H1 (cell line): ENCODE data around the gene ATG16L2. TPM values are rescaled to one million over a fixed set of nuclear protein-coding genes. Genes with fewer than 3 reads are reported as not detected.

Source experiments
- CTCF ChIA-PET: fragments of 300-600 bp; sonication (Branson Sonifier 250); formaldehyde crosslinking; loops from one replicate; lab custom pipeline; 2021; ENCODE audit not compliant: partially characterized antibody; lab: Charles Lee
- POLR2A ChIA-PET: fragments of 300-600 bp; sonication (Branson Sonifier 250); formaldehyde crosslinking; loops from one replicate; lab custom pipeline; 2021; ENCODE audit warnings: inconsistent platforms; ENCODE audit not compliant: partially characterized antibody; lab: Charles Lee
- DNase-seq, 2 experiments: peaks; one replicate each; pipeline versions ENCODE4 v3.0.0 to v3.0.0-alpha.2; 2010 to 2022; ENCODE audit warnings: low spot score in 2 of 2, low read depth in 1 of 2, mixed read lengths in 1 of 2
- FAIRE-seq: peaks from 2 replicates; lab custom pipeline; 2011; peaks lifted over from hg19 to GRCh38; lab: Jason Lieb, UNC
- H2AFZ ChIP-seq: 2 replicates; pipeline ENCODE4 v1.8.1; 2012; ENCODE audit warnings: low read length, inconsistent platforms
- H2AK5ac ChIP-seq: 2 replicates; pipeline ENCODE4 v1.6.1; 2013; ENCODE audit warnings: low read depth, low read length
- H2BK120ac ChIP-seq: replicated peaks from 2 replicates; pipeline ENCODE3; 2013; ENCODE audit warnings: low read depth, low read length, inconsistent platforms
- H2BK12ac ChIP-seq: 2 replicates; pipeline ENCODE4 v1.6.1; 2013; ENCODE audit warnings: low read depth, low read length
- H2BK15ac ChIP-seq: 2 replicates; pipeline ENCODE4 v1.6.1; 2013; ENCODE audit warnings: low read length
- H2BK20ac ChIP-seq: 2 replicates; pipeline ENCODE4 v1.6.1; 2013; ENCODE audit warnings: low read length
- H2BK5ac ChIP-seq: 2 replicates; pipeline ENCODE4 v1.6.1; 2013; ENCODE audit warnings: low read depth, low read length
- H3K14ac ChIP-seq: 2 replicates; pipeline ENCODE4 v1.6.1; 2013; ENCODE audit warnings: inconsistent platforms; ENCODE audit not compliant: insufficient read length
- H3K18ac ChIP-seq: 2 replicates; pipeline ENCODE4 v1.6.1; 2013; ENCODE audit warnings: low read length; ENCODE audit errors: extremely low read depth
- H3K23ac ChIP-seq: 2 replicates; pipeline ENCODE4 v1.6.1; 2013; ENCODE audit warnings: inconsistent platforms; ENCODE audit not compliant: insufficient read length
- H3K23me2 ChIP-seq: 2 replicates; pipeline ENCODE4 v1.6.1; 2013; ENCODE audit warnings: low read depth, low read length
- H3K27ac ChIP-seq: 2 replicates; pipeline ENCODE4 v1.6.1; 2011; ENCODE audit warnings: low read depth, low read length, inconsistent platforms
- H3K27me3 ChIP-seq, 4 experiments: replicated peaks in 1 of 4; 1 replicate in 1 of 4; 2 replicates in 3 of 4; pipeline versions ENCODE4 v1.6.1 to v1.8.1; 2011 to 2013; ENCODE audit warnings: low read length in 3 of 4, mild to moderate bottlenecking in 3 of 4, inconsistent platforms in 2 of 4, mixed read lengths in 2 of 4, moderate library complexity in 1 of 4; ENCODE audit not compliant: control insufficient read depth in 3 of 4, insufficient read depth in 3 of 4; ENCODE audit errors: extremely low read depth in 1 of 4
- H3K36me3 ChIP-seq, 4 experiments: 2 replicates each; pipeline versions ENCODE4 v1.6.1 to v1.8.1; 2011 to 2013; ENCODE audit warnings: mild to moderate bottlenecking in 4 of 4, low read length in 3 of 4, moderate library complexity in 2 of 4, control low read depth in 1 of 4, inconsistent platforms in 1 of 4; ENCODE audit not compliant: insufficient read depth in 4 of 4, control insufficient read depth in 2 of 4
- H3K4ac ChIP-seq: replicated peaks from 2 replicates; pipeline ENCODE3; 2013; ENCODE audit warnings: low read length, low read depth, mixed read lengths, inconsistent platforms; ENCODE audit not compliant: insufficient read length
- H3K4me1 ChIP-seq, 4 experiments: replicated peaks in 1 of 4; 1 replicate in 1 of 4; 2 replicates in 3 of 4; pipeline versions ENCODE4 v1.6.1 to v1.8.1; 2011 to 2013; ENCODE audit warnings: low read length in 3 of 4, inconsistent platforms in 2 of 4, mixed read lengths in 1 of 4; ENCODE audit not compliant: insufficient read depth in 4 of 4, control insufficient read depth in 3 of 4
- H3K4me2 ChIP-seq, 2 experiments: 2 replicates each; pipeline versions ENCODE4 v1.6.1 to v1.8.1; 2011 to 2013; ENCODE audit warnings: low read depth in 2 of 2, low read length in 2 of 2, control low read depth in 1 of 2, inconsistent platforms in 1 of 2, mild to moderate bottlenecking in 1 of 2; ENCODE audit not compliant: insufficient read depth in 1 of 2
- H3K4me3 ChIP-seq, 4 experiments: fragments of 200-600, 300-600 bp in 1 of 4; sonication (generic), shearing (Covaris generic), sonication (Bioruptor Twin) in 1 of 4; 2 replicates each; pipeline versions ENCODE4 v1.5.1 to v1.8.1; 2011 to 2016; ENCODE audit warnings: low read length in 4 of 4, low read depth in 3 of 4, control low read depth in 2 of 4, inconsistent platforms in 2 of 4, mild to moderate bottlenecking in 2 of 4, mixed read lengths in 1 of 4, moderate library complexity in 1 of 4; ENCODE audit not compliant: insufficient read depth in 2 of 4; ENCODE audit errors: extremely low read depth in 1 of 4
- H3K56ac ChIP-seq: replicated peaks from 2 replicates; pipeline ENCODE3; 2013; ENCODE audit warnings: low read depth, mild to moderate bottlenecking, mixed read lengths, low read length, inconsistent platforms; ENCODE audit not compliant: insufficient read length
- H3K79me1 ChIP-seq: 2 replicates; pipeline ENCODE4 v1.6.1; 2013; ENCODE audit warnings: low read depth, low read length, control low read depth
- H3K79me2 ChIP-seq, 2 experiments: 2 replicates each; pipeline versions ENCODE4 v1.6.1 to v1.8.1; 2012 to 2013; ENCODE audit warnings: low read length in 2 of 2, mild to moderate bottlenecking in 2 of 2, inconsistent platforms in 1 of 2; ENCODE audit not compliant: insufficient read depth in 2 of 2, control insufficient read depth in 1 of 2
- H3K9ac ChIP-seq, 4 experiments: replicated peaks in 1 of 4; 1 replicate in 1 of 4; 2 replicates in 3 of 4; pipeline versions ENCODE4 v1.6.1 to v1.8.1; 2011 to 2013; ENCODE audit warnings: low read depth in 3 of 4, low read length in 3 of 4, control low read depth in 2 of 4, mild to moderate bottlenecking in 2 of 4, moderate library complexity in 2 of 4, inconsistent platforms in 1 of 4; ENCODE audit errors: extremely low read depth in 1 of 4
- H3K9me3 ChIP-seq, 2 experiments: 2 replicates each; pipeline versions ENCODE4 v1.6.1 to v1.8.1; 2012 to 2013; ENCODE audit warnings: mild to moderate bottlenecking in 2 of 2, moderate library complexity in 2 of 2, control low read depth in 1 of 2, inconsistent platforms in 1 of 2, low read depth in 1 of 2, low read length in 1 of 2, mixed read lengths in 1 of 2; ENCODE audit not compliant: insufficient read depth in 2 of 2
- H4K20me1 ChIP-seq, 2 experiments: replicated peaks in 1 of 2; 2 replicates each; pipeline versions ENCODE3 to v1.8.1; 2011 to 2013; ENCODE audit warnings: inconsistent platforms in 2 of 2, low read length in 2 of 2, mild to moderate bottlenecking in 1 of 2; ENCODE audit not compliant: insufficient read depth in 2 of 2, control insufficient read depth in 1 of 2
- H4K5ac ChIP-seq: 2 replicates; pipeline ENCODE4 v1.6.1; 2013; ENCODE audit warnings: low read length, low read depth, mixed read lengths, inconsistent platforms; ENCODE audit not compliant: insufficient read length
- H4K8ac ChIP-seq: 2 replicates; pipeline ENCODE4 v1.8.0; 2013; ENCODE audit warnings: mild to moderate bottlenecking, moderate library complexity, low read length, inconsistent platforms; ENCODE audit not compliant: insufficient read depth; ENCODE audit errors: extremely low read depth
- H4K91ac ChIP-seq: replicated peaks from 2 replicates; pipeline ENCODE3; 2013; ENCODE audit warnings: low read length, mixed read lengths, inconsistent platforms; ENCODE audit not compliant: insufficient read length
- BRCA1 ChIP-seq: IDR thresholded peaks from 2 replicates; pipeline ENCODE4 v1.6.1; 2012; ENCODE audit warnings: low read depth, low read length, improper control_type of control experiment
- CTCF ChIP-seq, 3 experiments: IDR thresholded peaks; 1 replicate in 2 of 3; 2 replicates in 1 of 3; pipeline versions ENCODE4 v1.5.1 to v1.6.1; 2011; ENCODE audit warnings: low read length in 3 of 3, mild to moderate bottlenecking in 3 of 3, inconsistent platforms in 2 of 3, low read depth in 1 of 3, moderate library complexity in 1 of 3; ENCODE audit not compliant: insufficient read depth in 1 of 3; ENCODE audit errors: control extremely low read depth in 1 of 3
- FOSL1 ChIP-seq: IDR thresholded peaks from 2 replicates; pipeline ENCODE4 v1.6.1; 2011; ENCODE audit warnings: mild to moderate bottlenecking, low read depth, low read length, moderate library complexity; ENCODE audit not compliant: insufficient read depth
- GABPA ChIP-seq: IDR thresholded peaks from 2 replicates; pipeline ENCODE4 v1.6.1; 2011; ENCODE audit warnings: mild to moderate bottlenecking, low read length, moderate library complexity, borderline replicate concordance; ENCODE audit not compliant: insufficient read depth
- KDM4A ChIP-seq: IDR thresholded peaks from one replicate; pipeline ENCODE4 v1.7.1; 2012; ENCODE audit warnings: low read depth, mild to moderate bottlenecking, moderate library complexity, low read length, inconsistent platforms; ENCODE audit not compliant: severe bottlenecking
- PHF8 ChIP-seq: fragments of 200-600 bp; sonication (generic); conservative IDR thresholded peaks from 2 replicates; pipeline ENCODE4 v1.7.1; 2012; ENCODE audit warnings: low read depth, mild to moderate bottlenecking, inconsistent platforms, low read length, moderate library complexity
- POLR2AphosphoS5 ChIP-seq: IDR thresholded peaks from 2 replicates; pipeline ENCODE4 v1.6.1; 2011; ENCODE audit warnings: low read depth, low read length
- RAD21 ChIP-seq, 2 experiments: IDR thresholded peaks in 1 of 2; conservative IDR thresholded peaks in 1 of 2; 2 replicates each; pipeline ENCODE4 v1.6.1; 2011; ENCODE audit warnings: low read depth in 2 of 2, low read length in 2 of 2, improper control_type of control experiment in 1 of 2, inconsistent platforms in 1 of 2, mild to moderate bottlenecking in 1 of 2, moderate library complexity in 1 of 2
- RXRA ChIP-seq: IDR thresholded peaks from 2 replicates; pipeline ENCODE4 v1.6.1; 2011; ENCODE audit warnings: low read depth, mild to moderate bottlenecking, low read length, moderate library complexity; ENCODE audit not compliant: insufficient read depth
- SIN3A ChIP-seq, 2 experiments: IDR thresholded peaks in 1 of 2; conservative IDR thresholded peaks in 1 of 2; 2 replicates each; pipeline ENCODE4 v1.6.1; 2011 to 2012; ENCODE audit warnings: low read length in 2 of 2, improper control_type of control experiment in 1 of 2, low read depth in 1 of 2, mild to moderate bottlenecking in 1 of 2
- ZNF274 ChIP-seq: IDR thresholded peaks from 2 replicates; pipeline ENCODE4 v1.7.0; 2012; ENCODE audit warnings: low read length, borderline replicate concordance; ENCODE audit errors: extremely low read depth
- WGBS, 2 experiments: shearing (Covaris generic) in 1 of 2; methylation state at CpG; one replicate each; pipeline versions ENCODE4 v1.1.6 to v1.1.7; 2013 to 2015; ENCODE audit warnings: low lambda C conversion rate in 2 of 2, mixed read lengths in 2 of 2, inconsistent platforms in 1 of 2, low coverage in 1 of 2, missing lambda C conversion rate in 1 of 2; ENCODE audit not compliant: insufficient replicate concordance in 2 of 2, insufficient coverage in 1 of 2, insufficient read length in 1 of 2; ENCODE audit errors: extremely low coverage in 1 of 2, missing lambda C conversion rate in 1 of 2; 5-methylcytosine and 5-hydroxymethylcytosine counted together
- polyA plus RNA-seq, 7 experiments: library from polyadenylated mRNA; depleted of rRNA in 3 of 7; stranded (reverse) in 5 of 7; unstranded in 2 of 7; fragments of >200 nt in 5 of 7; fragments of 200-250 nt in 2 of 7; gene quantifications; 1 replicate in 5 of 7; 2 replicates in 1 of 7; 4 replicates in 1 of 7; pipeline versions ENCODE4 v1.2.1 to v1.2.3, GENCODE V29; 2011 to 2013; ENCODE audit warnings: missing spikeins in 2 of 7, mixed read lengths in 2 of 7
- total RNA-seq: library from RNA; stranded (reverse); fragmentation: NEBNext Ultra II Directional; extraction: Animal tissue kit (Norgen Biotek cat#: 25700); gene quantifications from 2 replicates; pipeline ENCODE4 v1.2.1, GENCODE V29; 2021

ATG16L2 gene
- total and polyA plus RNA-seq, 2 of the 8 experiments (the other 6 are each of a cell fraction or from before 2014, with no cell fraction given) = 11.0 to 18.5 TPM

- Histone ChIP-seq H3K27ac (no peak overlapping the region), H3K79me2 (no peaks in the 10 kb centered on the region), H3K9me3 (no peaks in the 10 kb centered on the region), H2BK5ac (no peak overlapping the region), H2BK15ac (no peak overlapping the region), H3K23ac (no peak overlapping the region), H2BK20ac (no peak overlapping the region), H4K5ac (no peak overlapping the region), H3K4me1 (no peaks in the 10 kb centered on the region), H3K14ac (no peak overlapping the region), H3K56ac (no peak overlapping the region), H2BK120ac (no peak overlapping the region), H2BK12ac (no peak overlapping the region), H3K4me2 (no peak overlapping the region), H3K23me2 (no peaks in the 10 kb centered on the region), H3K18ac (no peak overlapping the region), H3K36me3 (no peaks in the 10 kb centered on the region), H2AFZ (no peak overlapping the region), H4K91ac (no peak overlapping the region), H3K9ac (no peak overlapping the region), H3K4me3 (no peak overlapping the region), H4K20me1 (no peaks in the 10 kb centered on the region), H2AK5ac (no peak overlapping the region), H3K27me3 (no peaks in the 10 kb centered on the region), H3K4ac (no peak overlapping the region), H4K8ac (no peak overlapping the region), H3K79me1 (no peaks in the 10 kb centered on the region)
- CTCF ChIA-PET = interaction anchor here (0.9 to 2.4 kb wide), 4 partner anchors 11 to 310 kb away, joined by 3 to 6 read pairs (median 4); no protein-coding TSS in a partner anchor
- 83% methylated on average over 1 of the region's 1 CpG; no CpG with 5 or more reads in 1 of the 2 experiments for WGBS, 2 experiments
- DNase-seq = no peak
- FAIRE-seq = no peak
- POLR2A ChIA-PET = interaction anchor here (0.6 kb wide), 1 partner anchor 184 kb away, joined by 4 read pairs; no protein-coding TSS in a partner anchor
- TF ChIP-seq RXRA (no peak), ZNF274 (no peak), GABPA (no peak), BRCA1 (no peak), KDM4A (no peak), SIN3A (conservative IDR thresholded peaks at IDR 0.05 in 1 of 2, IDR thresholded peaks at IDR 0.05 in 1 of 2; ENCODE audit: low read depth in 1 of 2, low read length in 2 of 2) (no peak), RAD21 (IDR thresholded peaks at IDR 0.05 in 1 of 2, conservative IDR thresholded peaks at IDR 0.05 in 1 of 2; ENCODE audit: low read depth in 2 of 2, low read length in 2 of 2) (no peak), CTCF (IDR thresholded peaks at IDR 0.05; ENCODE audit: control extremely low read depth in 1 of 3, insufficient read depth in 1 of 3, low read depth in 1 of 3, low read length in 3 of 3) (no peak), PHF8 (no peak), POLR2AphosphoS5 (no peak), FOSL1 (no peak)
Observed at GRCh38 chr11:72871119-72871518, 56.9 kb downstream of the ATG16L2 start.
